ENCODE measurements around the gene KRTAP2-1. TPM values are rescaled to one million over a fixed set of nuclear protein-coding genes. Genes with fewer than 3 reads are reported as not detected.

Gene KRTAP2-1
- total RNA-seq, 1 experiment from 2014 or later = not detected

DNA sequence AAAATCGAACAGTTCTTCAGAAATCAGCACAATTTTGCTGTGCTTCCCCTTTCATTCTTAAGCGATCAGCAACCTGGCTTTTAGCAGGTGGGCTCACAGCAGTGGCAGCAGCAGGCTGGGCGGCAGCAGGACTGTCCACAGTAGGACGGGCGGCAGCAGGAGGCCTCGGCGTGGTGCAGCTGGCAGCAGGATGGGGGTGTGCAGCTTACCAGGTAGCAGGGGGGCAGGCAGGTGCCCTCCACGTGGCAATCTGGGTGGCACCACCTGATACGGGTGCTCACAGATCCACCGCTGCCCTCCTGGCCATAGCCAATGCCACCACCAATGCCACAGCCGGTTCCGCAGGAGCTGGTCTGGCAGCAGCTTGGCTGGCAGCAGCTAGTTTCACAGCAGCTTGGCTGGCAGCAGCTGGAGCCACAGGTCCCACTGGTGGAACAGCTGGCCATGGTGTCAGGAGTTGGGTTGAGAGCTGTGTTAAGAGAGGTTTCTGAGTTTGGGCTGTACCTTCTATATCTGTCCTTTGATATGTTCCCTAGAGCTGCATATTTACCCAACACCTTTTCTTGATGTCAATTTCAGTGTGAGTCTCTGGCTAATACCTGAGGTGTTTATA, 17.4 kb downstream of the KRTAP2-1 start, which contains the start of gene KRTAP1-4:
Gene KRTAP1-4 (minus strand): TSS at position 563 of the 613 bp plus-strand sequence. CDS start 117 bp downstream, at position 446.
- ChIA-PET RAD21 (ENCODE audit: low non-redundant PET in 1 of 2, low total read pairs in 2 of 2, uncharacterized antibody in 2 of 2, unreplicated experiment in 2 of 2) (no interaction called here), POLR2A (no interaction called here), CTCF (interaction anchor here (1.2 kb wide), 1 partner anchor 10 kb away, joined by 3 read pairs; no protein-coding TSS in a partner anchor)
- Histone ChIP-seq H3K27me3 (ENCODE audit: insufficient read depth, low read length) (no peaks in the 10 kb centered on the region), H2AFZ (ENCODE audit: low read depth, low read length, poor library complexity, severe bottlenecking) (no peak within 1 kb of the TSS), H3K9ac (ENCODE audit: low read length) (no peak within 1 kb of the TSS), H3K4me3 (replicated peaks in 1 of 2; ENCODE audit: low read depth in 1 of 2, low read length in 2 of 2) (no peak within 1 kb of the TSS), H3K4me2 (ENCODE audit: low read length) (no peak within 1 kb of the TSS), H3K9me3 (ENCODE audit: control insufficient read depth in 1 of 2, insufficient read depth in 1 of 2, low read depth in 1 of 2, low read length in 2 of 2) (no peaks in the 10 kb centered on the region), H3K9me2 (ENCODE audit: insufficient read depth) (no peaks in the 10 kb centered on the region), H3K36me3 (ENCODE audit: control insufficient read depth in 1 of 2, insufficient read depth in 2 of 2, low read length in 2 of 2) (no peaks in the 10 kb centered on the region), H4K20me1 (ENCODE audit: insufficient read depth) (no peaks in the 10 kb centered on the region), H3K4me1 (ENCODE audit: control insufficient read depth in 1 of 2, insufficient read depth in 2 of 2, low read length in 2 of 2) (no peaks in the 10 kb centered on the region), H3K27ac (ENCODE audit: low read depth, low read length) (no peak within 1 kb of the TSS), H3K79me2 (ENCODE audit: insufficient read depth, low read length) (no peaks in the 10 kb centered on the region)
- ATAC-seq (no peak), DNase-seq (ENCODE audit: low read depth, low spot score) (no peak)
- intact Hi-C loops (cut with micrococcal nuclease) = no loop called here
- TF ChIP-seq, protein P1, sequence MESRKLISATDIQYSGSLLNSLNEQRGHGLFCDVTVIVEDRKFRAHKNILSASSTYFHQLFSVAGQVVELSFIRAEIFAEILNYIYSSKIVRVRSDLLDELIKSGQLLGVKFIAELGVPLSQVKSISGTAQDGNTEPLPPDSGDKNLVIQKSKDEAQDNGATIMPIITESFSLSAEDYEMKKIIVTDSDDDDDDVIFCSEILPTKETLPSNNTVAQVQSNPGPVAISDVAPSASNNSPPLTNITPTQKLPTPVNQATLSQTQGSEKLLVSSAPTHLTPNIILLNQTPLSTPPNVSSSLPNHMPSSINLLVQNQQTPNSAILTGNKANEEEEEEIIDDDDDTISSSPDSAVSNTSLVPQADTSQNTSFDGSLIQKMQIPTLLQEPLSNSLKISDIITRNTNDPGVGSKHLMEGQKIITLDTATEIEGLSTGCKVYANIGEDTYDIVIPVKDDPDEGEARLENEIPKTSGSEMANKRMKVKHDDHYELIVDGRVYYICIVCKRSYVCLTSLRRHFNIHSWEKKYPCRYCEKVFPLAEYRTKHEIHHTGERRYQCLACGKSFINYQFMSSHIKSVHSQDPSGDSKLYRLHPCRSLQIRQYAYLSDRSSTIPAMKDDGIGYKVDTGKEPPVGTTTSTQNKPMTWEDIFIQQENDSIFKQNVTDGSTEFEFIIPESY (IDR thresholded peaks at IDR 0.05; ENCODE audit: extremely low read depth, insufficient replicate concordance, low read length) = no peak
- TF ChIP-seq ZFX (IDR thresholded peaks at IDR 0.05) = no peak
- no peak for TF ChIP-seq EGR1 (IDR thresholded peaks at IDR 0.05; ENCODE audit: low read depth)
- TF ChIP-seq EZH2phosphoT487 (IDR thresholded peaks at IDR 0.05; ENCODE audit: borderline replicate concordance) = no peak
- no TSS peak for BruUV-seq (replicated peaks)

DNA sequence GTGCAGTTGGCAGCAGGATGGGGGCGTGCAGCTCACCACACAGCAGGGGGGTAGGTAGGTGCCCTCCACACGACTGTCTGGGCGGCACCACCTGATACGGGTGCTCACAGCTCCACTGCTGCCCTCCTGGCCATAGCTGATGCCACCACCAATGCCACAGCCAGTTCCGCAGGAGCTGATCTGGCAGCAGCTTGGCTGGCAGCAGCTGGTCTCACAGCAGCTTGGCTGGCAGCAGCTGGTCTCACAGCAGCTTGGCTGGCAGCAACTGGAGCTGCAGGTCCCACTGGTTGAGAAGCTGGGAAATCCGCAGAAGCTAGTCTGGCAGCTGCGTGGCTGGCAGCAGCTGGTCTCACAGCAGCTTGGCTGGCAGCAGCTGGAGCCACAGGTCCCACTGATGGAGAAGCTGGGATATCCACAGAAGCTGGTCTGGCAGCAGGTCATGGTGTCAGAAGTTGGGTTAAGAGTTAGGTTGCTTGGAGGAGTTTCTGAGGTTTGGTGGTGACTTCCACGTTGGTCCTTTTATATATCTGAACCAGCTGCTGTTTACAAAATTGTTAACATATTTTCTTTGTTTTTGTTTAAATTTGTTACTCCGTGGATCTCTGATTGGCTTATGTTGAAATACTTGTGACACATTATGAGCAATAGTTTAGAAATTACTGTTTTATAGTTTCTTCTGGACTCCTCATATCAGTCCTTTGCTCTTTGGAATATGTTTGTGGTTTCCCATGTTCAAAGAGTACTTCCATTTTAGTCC, 20.2 kb downstream of the KRTAP2-1 start, which contains the start of gene KRTAP1-5:
Gene KRTAP1-5 (minus strand): TSS at position 494 of the 757 bp plus-strand sequence. CDS start 53 bp downstream, at position 441.
- DNase-seq (ENCODE audit: low read depth, low spot score) (no peak), ATAC-seq (no peak)
- Histone ChIP-seq H2AFZ (ENCODE audit: low read depth, low read length, poor library complexity, severe bottlenecking) (peak within 1 kb of the TSS; percentile 17), H3K27me3 (ENCODE audit: insufficient read depth, low read length) (no peaks in the 10 kb centered on the region), H3K27ac (ENCODE audit: low read depth, low read length) (no peak within 1 kb of the TSS), H3K4me3 (replicated peaks in 1 of 2; ENCODE audit: low read depth in 1 of 2, low read length in 2 of 2) (no peak within 1 kb of the TSS), H3K36me3 (ENCODE audit: control insufficient read depth in 1 of 2, insufficient read depth in 2 of 2, low read length in 2 of 2) (no peaks in the 10 kb centered on the region; a peak in 1 of 4 replicates), H4K20me1 (ENCODE audit: insufficient read depth) (no peaks in the 10 kb centered on the region), H3K4me1 (ENCODE audit: control insufficient read depth in 1 of 2, insufficient read depth in 2 of 2, low read length in 2 of 2) (no peaks in the 10 kb centered on the region), H3K79me2 (ENCODE audit: insufficient read depth, low read length) (no peaks in the 10 kb centered on the region), H3K4me2 (ENCODE audit: low read length) (no peak within 1 kb of the TSS), H3K9me3 (ENCODE audit: control insufficient read depth in 1 of 2, insufficient read depth in 1 of 2, low read depth in 1 of 2, low read length in 2 of 2) (peaks cover 0 to 9% of the 10 kb centered on the region in 2 experiments; a peak in 1 of 4 replicates), H3K9me2 (ENCODE audit: insufficient read depth) (no peaks in the 10 kb centered on the region), H3K9ac (ENCODE audit: low read length) (no peak within 1 kb of the TSS)
- no TSS peak for BruUV-seq (replicated peaks)
- RAD21 ChIA-PET (ENCODE audit: low non-redundant PET in 1 of 2, low total read pairs in 2 of 2, uncharacterized antibody in 2 of 2, unreplicated experiment in 2 of 2) = no interaction called here
- POLR2A ChIA-PET = no interaction called here
- CTCF ChIA-PET = no interaction called here
- intact Hi-C loops (cut with micrococcal nuclease) = no loop called here
- TF ChIP-seq POLR2A (IDR thresholded peaks at IDR 0.05; ENCODE audit: borderline replicate concordance, extremely low read depth, insufficient read depth, insufficient read length) (no peak), ZFX (IDR thresholded peaks at IDR 0.05) (no peak), CEBPB (IDR thresholded peaks at IDR 0.05; ENCODE audit: low read depth) (no peak), SP1 (IDR thresholded peaks at IDR 0.05; ENCODE audit: low read depth) (no peak), ELF1 (IDR thresholded peaks at IDR 0.05; ENCODE audit: borderline replicate concordance, low read depth) (no peak), EZH2phosphoT487 (IDR thresholded peaks at IDR 0.05; ENCODE audit: borderline replicate concordance) (no peak), JUND (IDR thresholded peaks at IDR 0.05) (no peak)
- TF ChIP-seq, protein P2, sequence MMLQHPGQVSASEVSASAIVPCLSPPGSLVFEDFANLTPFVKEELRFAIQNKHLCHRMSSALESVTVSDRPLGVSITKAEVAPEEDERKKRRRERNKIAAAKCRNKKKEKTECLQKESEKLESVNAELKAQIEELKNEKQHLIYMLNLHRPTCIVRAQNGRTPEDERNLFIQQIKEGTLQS (IDR thresholded peaks at IDR 0.05) = no peak
- TF ChIP-seq, protein P1 (IDR thresholded peaks at IDR 0.05; ENCODE audit: extremely low read depth, insufficient replicate concordance, low read length) = no peak
- TF ChIP-seq, protein P3, sequence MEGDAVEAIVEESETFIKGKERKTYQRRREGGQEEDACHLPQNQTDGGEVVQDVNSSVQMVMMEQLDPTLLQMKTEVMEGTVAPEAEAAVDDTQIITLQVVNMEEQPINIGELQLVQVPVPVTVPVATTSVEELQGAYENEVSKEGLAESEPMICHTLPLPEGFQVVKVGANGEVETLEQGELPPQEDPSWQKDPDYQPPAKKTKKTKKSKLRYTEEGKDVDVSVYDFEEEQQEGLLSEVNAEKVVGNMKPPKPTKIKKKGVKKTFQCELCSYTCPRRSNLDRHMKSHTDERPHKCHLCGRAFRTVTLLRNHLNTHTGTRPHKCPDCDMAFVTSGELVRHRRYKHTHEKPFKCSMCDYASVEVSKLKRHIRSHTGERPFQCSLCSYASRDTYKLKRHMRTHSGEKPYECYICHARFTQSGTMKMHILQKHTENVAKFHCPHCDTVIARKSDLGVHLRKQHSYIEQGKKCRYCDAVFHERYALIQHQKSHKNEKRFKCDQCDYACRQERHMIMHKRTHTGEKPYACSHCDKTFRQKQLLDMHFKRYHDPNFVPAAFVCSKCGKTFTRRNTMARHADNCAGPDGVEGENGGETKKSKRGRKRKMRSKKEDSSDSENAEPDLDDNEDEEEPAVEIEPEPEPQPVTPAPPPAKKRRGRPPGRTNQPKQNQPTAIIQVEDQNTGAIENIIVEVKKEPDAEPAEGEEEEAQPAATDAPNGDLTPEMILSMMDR (IDR thresholded peaks at IDR 0.05 in 2 of 3, conservative IDR thresholded peaks at IDR 0.05 in 1 of 3; ENCODE audit: borderline replicate concordance in 1 of 3, insufficient read depth in 1 of 3, low read depth in 2 of 3, low read length in 2 of 3) = no peak

Measured in HCT116 (cell line).